GM19238 (cell line): ENCODE data around the gene HS3ST5.
"Not testable (repeated sequence)": the region's sequence is repeated elsewhere in the genome, so short reads cannot be mapped to it uniquely, and the experiment has no call there.

Source experiments
- DNase-seq: peaks from one replicate; pipeline ENCODE4 v3.0.0; 2011; ENCODE audit warnings: low spot score; ENCODE audit not compliant: insufficient read length

Gene HS3ST5

GRCh38 chr6:114157848-114158247, 185.0 kb downstream of the HS3ST5 start:
- no peak for DNase-seq

DNA sequence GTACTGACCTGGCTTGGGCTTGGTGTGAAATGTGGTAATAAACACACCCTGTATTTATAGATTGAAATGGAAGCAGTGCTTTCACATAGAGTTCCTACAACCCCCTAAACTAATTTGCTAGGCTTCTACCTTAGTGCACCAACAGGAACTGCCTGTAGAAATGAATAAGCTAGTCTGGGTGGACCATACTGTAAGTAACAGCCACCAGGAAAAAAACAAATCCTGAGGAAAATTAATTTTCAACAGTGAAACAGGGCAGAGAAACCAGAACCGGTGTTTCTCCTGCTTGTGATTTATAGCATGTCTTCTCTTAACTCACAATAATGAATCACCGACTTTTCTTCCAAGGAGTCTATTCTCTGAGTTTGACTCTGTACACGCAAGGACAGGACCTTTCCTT, 187.1 kb downstream of the HS3ST5 start:
- no peak for DNase-seq

GRCh38 chr6:114154812-114155211, 188.0 kb downstream of the HS3ST5 start:
- DNase-seq: no peak

DNA sequence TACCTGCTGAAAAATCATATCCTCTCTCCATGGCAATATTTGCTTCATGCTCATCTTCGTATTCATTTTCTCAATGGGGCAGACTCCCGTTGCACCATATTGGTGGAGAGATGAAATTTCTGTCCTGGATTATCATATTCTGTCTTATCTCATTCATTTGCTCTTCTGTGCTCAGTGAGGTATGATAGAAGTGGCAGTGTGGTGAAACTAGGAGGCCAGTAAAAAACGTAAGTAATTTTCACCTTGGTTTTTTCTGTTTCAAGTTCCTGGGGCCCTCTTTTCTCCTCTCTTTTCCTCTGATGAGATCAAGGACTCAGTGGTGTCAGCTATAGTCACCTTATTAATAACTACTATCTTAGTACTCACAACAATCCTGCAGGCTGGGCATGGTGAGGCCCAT, 189.4 kb downstream of the HS3ST5 start:
- no peak for DNase-seq

- DNase-seq: no peak
Measured at GRCh38 chr6:114151064-114151690, 191.6 kb downstream of the HS3ST5 start.

DNA sequence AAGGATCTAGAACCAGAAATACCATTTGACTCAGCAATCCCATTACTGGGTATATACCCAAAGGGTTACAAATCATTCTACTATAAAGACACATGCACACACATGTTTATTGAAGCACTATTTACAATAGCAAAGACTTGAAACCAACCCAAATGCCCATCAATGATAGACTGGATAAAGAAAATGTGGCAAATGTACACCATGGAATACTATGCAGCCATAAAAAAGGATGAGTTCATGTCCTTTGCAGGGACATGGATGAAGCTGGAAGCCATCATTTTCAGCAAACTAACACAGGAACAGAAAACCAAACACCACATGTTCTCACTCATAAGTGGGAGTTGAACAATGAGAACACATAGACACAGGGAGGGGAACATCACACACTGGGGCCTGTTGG, 193.6 kb downstream of the HS3ST5 start:
- DNase-seq: not testable (repeated sequence)

GRCh38 chr6:114144887-114145851, 197.7 kb downstream of the HS3ST5 start:
- DNase-seq: no peak

DNA sequence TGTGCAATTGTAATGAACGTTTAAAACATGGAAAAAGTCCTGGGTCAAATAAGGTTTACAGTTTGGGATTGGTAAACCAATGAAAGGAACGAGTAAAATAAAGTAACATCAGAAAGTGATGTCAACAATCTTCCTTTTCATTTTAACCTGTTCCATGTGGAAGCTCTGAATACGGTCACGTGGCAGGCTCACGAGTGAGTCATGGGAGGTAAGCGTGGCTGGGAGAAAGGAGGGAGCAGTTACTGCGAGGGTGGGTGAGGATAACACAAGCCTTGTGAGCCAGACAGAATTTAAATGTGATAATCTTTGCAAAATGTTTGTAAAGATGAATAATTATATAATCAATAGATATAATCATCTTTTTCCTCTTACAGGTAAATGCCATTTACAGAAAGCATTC, 200.6 kb downstream of the HS3ST5 start:
- no peak for DNase-seq

DNA sequence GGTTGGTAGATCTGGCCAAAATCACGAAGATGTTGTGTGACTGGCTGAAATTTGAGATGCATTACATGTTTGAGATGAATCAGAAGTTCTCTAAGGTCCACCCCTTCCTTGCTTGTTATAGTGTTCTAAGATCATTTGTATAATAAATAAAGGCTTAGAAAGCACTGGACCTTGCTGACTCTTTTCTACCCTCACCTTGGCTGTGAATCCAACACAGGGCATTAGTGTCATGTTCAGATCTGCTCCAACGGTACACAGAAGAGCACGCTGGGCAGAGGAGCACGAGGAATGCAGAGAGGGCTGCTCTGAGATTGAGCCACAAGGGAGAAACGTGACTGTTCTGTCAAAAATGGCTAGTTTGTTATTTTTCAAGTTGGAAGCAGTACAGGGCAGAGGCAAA, 202.4 kb downstream of the HS3ST5 start:
- DNase-seq: no peak

GRCh38 chr6:114138577-114139248, 204.1 kb downstream of the HS3ST5 start:
- DNase-seq: no peak

- DNase-seq: no peak
Measured at GRCh38 chr6:114135363-114135971, 207.4 kb downstream of the HS3ST5 start.

DNA sequence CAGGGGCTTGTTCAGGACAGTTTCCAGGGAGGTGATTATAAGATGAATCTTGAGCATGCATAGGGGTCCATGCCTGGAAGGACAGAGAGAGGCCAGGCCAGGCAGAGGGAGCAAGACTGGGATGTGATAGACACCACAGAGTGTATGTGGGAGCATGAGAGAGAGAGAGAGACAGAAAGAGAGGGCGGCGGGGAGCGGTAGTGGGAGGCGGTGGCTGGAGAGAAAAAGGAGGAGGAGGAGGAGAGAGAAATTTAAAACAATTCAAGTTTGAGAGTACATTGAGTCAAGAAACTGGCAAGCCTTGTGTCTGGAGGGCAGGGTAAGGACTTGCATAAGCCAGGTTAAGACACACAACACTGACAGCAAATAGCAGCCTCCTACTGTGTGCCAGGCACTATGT, 209.0 kb downstream of the HS3ST5 start:
- no peak for DNase-seq

- no peak for DNase-seq
Measured at GRCh38 chr6:114131945-114132344, 210.9 kb downstream of the HS3ST5 start.

DNA sequence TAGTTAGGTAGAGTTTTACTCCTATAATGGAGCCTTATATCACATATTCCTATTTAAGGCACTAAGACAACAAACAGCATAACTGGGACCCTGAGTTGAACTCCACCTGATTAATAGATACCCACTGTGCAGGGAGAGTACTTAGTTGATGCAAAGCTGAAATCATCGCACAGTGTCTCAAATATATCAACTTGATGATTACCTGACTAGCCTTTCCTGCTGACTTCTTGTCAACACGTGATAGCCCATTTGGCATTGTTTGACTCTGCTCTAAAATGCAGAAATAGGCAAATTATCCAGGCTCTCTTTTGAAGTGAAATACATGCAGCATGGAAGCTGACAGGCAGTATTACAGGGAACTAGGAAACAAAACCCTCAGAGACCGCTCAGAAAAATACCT, 217.2 kb downstream of the HS3ST5 start:
- DNase-seq: no peak

DNA sequence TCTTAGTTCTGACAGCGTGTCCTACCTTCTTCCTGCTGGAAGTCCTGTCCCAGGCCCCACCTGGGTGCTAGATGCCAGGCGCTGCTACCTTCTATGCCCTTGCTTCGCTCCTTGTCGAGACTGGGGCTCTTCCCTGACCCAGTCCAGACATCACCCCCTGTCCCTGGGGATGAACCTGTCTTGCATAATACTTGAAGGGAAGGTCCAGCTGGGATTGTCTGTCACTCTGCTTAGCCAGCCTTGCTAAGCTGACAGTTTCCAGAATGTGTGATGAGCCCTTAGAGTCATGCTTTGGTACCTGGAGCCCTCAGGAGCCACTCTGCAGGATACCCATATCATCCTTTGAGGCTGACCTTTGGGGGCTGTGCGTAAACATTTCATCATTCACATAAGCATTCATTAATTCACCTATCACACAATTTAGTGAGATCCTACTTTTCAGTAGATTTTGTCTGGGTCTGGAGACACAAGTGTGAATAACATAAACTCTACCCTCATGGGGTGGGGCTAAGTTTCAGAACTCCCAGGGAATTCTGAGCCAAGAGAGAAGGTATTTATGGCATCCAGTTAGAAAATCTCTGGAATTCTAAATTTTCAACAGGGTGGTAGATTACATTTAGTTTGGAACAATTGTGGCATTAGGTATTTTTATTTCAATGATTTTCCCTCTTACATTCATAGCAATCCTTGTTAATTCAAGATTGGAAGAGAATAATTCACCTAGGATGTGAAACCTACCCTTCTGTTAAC, 220.7 kb downstream of the HS3ST5 start:
- no peak for DNase-seq

DNA sequence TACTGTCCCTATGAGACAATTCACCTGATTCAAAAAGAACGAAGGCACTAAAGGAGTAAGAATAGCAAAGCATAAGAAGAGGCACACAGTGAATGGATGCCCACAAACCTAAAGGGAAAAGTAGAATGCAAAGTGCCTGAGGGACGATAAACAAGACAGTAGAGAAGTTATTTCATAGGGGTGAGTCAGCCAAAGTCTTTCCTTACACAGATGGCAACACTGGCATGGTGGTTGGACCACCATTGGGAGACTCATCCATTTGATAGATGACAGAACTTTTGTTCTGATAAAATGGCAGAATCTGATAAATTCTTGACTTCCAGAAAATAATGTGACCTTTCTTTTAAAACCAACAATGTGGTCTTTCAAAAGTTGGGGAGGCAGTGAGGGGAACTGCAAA, 223.8 kb downstream of the HS3ST5 start:
- no peak for DNase-seq

DNA sequence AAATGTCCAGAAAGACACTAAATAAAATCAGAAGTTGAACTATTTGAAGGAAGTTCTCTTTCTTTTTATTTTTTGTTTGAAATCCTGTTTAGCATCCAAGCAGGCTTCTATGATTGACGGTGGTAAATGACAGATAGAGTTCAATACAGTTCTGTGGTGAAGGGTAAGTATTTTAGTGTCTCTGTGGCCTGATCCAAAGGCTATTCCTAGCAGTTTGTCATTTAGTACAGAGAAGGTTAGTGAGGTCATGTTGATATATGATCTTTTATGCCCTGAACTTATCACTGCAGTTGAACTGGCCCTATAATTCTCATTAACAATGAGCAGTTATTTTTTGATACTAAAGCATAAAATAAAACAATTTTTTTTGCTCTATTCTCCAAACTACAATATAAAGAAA, 227.2 kb downstream of the HS3ST5 start:
- no peak for DNase-seq

- peak; percentile 7 for DNase-seq
Measured at GRCh38 chr6:114108119-114109002, 234.5 kb downstream of the HS3ST5 start.

- DNase-seq: no peak
Measured at GRCh38 chr6:114106020-114106419, 236.8 kb downstream of the HS3ST5 start.

- DNase-seq: no peak
Measured at GRCh38 chr6:114101255-114101654, 241.6 kb downstream of the HS3ST5 start.
